NB4 (cell line): ENCODE measurements around the gene EIPR1.

Experiments used
- DNase-seq: peaks from one replicate; pipeline ENCODE4 v3.0.0; 2010; ENCODE audit warnings: low read depth
- H3K4me3 ChIP-seq: one replicate; pipeline ENCODE4 v1.5.1; 2011; ENCODE audit warnings: mild to moderate bottlenecking, low read depth, low read length, moderate library complexity
- MYC ChIP-seq: IDR thresholded peaks from 2 replicates; pipeline ENCODE4 v1.6.1; 2011; ENCODE audit warnings: low read depth, low read length
- POLR2A ChIP-seq: IDR thresholded peaks from 2 replicates; pipeline ENCODE4 v1.6.1; 2011; ENCODE audit warnings: mild to moderate bottlenecking; ENCODE audit not compliant: insufficient read length; ENCODE audit errors: extremely low read depth
- TF ChIP-seq, protein P1 (sequence below): IDR thresholded peaks from one replicate; pipeline ENCODE4 v1.5.1; 2012; ENCODE audit warnings: low read depth, low read length
- TF ChIP-seq, protein P2 (sequence below): IDR thresholded peaks from 2 replicates; pipeline ENCODE4 v1.6.1; 2011; ENCODE audit warnings: low read depth, low read length

Gene EIPR1

DNA sequence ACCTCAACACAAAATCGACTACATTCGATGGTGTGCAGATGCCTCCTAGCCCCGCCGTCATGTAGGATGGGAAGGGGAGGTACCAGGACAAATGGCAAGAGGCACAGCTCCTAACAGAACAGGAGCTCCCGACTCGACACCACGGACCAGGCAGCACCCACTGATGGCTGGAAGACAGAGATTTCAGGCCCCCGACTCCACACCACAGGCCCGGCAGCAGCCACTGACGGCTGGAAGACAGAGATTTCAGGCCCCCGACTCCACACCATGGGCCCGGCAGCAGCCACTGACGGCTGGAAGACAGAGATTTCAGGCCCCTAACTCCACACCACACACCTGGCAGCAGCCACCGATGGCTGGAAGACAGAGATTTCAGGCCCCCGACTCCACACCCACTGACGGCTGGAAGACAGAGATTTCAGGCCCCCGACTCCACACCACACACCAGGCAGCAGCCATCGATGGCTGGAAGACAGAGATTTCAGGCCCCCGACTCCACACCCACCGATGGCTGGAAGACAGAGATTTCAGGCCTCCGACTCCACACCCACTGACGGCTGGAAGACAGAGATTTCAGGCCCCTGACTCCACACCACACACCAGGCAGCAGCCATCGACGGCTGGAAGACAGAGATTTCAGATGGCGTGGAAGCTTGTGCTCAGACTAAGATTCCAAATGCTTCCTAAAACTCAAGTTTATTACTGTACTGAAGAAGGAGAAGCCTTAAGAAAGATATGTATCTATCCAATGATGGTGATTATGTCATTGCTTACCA lies 135.5 kb downstream of the EIPR1 start:
- no peak for DNase-seq
- TF ChIP-seq MYC (no peak), POLR2A (no peak)
- TF ChIP-seq, protein P1, sequence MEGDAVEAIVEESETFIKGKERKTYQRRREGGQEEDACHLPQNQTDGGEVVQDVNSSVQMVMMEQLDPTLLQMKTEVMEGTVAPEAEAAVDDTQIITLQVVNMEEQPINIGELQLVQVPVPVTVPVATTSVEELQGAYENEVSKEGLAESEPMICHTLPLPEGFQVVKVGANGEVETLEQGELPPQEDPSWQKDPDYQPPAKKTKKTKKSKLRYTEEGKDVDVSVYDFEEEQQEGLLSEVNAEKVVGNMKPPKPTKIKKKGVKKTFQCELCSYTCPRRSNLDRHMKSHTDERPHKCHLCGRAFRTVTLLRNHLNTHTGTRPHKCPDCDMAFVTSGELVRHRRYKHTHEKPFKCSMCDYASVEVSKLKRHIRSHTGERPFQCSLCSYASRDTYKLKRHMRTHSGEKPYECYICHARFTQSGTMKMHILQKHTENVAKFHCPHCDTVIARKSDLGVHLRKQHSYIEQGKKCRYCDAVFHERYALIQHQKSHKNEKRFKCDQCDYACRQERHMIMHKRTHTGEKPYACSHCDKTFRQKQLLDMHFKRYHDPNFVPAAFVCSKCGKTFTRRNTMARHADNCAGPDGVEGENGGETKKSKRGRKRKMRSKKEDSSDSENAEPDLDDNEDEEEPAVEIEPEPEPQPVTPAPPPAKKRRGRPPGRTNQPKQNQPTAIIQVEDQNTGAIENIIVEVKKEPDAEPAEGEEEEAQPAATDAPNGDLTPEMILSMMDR: no peak
- TF ChIP-seq, protein P2, sequence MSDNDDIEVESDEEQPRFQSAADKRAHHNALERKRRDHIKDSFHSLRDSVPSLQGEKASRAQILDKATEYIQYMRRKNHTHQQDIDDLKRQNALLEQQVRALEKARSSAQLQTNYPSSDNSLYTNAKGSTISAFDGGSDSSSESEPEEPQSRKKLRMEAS: no peak
- H3K4me3 ChIP-seq: no peak overlapping the region

DNA sequence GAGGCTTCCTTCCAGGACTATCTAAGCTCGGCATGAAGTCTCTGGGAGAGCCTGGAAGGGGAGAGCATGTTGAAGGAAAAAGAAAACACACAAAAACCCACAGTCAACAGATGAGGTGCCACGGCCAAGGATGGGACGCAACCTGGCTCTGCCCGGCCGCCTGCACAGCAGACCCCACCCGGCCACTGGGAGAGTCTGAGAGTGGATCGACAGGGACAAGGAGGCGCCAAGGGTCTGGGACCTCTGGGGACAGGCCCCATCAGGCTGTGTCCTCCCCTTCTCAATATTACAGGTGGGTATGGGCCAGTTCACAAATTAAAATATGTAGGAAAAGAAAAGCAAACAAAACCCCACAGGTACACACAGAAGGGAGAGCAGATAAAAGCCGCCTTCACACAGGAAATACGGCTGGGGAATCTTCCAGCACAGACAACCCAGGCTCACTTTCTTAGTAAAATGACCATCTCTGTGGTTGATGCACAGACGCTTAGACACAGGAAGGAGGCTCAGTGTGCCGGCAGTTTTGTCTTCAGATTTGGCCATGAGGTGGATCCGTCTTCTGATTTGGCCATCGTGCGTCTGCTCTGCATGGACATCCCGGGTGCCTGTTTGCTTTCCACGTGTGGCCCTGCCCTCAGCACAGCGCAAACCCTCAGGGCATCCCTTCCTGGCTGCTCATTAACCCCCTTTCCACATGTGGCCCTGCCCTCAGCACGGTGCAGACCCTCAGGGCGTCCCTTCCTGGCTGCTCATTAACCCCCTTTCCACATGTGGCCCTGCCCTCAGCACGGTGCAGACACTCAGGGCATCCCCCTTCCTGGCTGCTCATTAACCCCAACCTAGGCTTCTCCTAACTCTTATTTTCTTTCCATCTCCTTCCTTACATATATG lies 138.4 kb downstream of the EIPR1 start:
- no peak overlapping the region for H3K4me3 ChIP-seq
- TF ChIP-seq, protein P2: no peak
- no peak for TF ChIP-seq MYC
- TF ChIP-seq, protein P1: no peak
- no peak for TF ChIP-seq POLR2A
- no peak for DNase-seq

DNA sequence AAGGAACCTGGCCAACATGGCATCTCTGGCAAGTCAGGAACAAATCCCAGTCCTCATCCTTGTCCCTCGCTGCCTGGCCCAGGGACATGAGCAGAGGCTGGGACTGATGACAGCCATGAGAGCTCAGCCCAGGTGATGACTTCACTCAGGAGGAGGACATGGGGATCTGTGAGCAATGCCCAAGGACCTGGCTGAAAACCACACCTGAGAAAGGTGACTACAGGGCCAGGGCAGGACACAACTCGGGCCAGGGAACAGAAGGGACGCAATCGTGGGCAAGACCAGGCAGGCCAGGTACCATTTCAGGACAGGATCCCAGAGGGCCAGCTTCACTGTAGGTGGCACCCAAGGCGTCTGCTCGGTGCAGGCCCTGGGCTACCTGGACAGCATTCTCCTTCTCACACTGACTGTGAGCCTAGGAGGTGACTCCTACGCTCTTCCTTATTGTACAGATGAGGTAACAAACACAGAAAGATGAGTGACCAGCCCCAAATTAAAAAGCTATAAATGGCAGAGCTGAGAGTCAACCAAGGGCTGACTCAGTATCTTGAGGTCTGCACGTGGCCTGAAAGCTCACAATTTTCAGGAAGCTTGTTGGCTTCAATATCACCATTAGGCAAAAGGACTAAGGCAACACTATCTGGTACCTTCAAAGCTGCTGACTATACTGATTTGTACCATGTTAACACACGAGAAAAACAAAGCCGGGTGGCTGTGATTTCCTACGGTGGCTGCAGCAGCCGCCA lies 141.1 kb downstream of the EIPR1 start:
- no peak for TF ChIP-seq MYC
- TF ChIP-seq, protein P2: no peak
- TF ChIP-seq, protein P1: no peak
- TF ChIP-seq POLR2A: no peak
- no peak overlapping the region for H3K4me3 ChIP-seq
- DNase-seq: peak; percentile 12

DNA sequence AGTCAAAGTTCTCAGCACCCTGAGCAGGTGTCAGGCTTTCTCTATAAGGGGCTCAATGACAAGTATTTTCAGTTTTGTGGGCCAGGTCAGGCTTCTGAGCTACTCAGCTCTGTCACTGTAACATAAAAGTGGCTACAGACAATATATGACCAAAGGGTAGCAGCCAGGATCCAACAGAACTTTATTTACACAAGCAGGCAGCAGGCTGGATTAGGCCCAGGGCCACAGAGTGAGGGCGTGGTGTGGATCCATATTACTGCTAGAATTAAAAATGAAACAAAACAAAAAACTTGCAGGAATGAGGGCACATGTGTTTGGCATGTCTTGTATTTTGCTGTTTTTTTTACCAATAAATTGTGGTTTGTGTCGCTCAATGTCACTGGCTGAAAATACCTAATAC lies 143.7 kb downstream of the EIPR1 start:
- H3K4me3 ChIP-seq: no peak overlapping the region
- DNase-seq: no peak
- TF ChIP-seq, protein P2: no peak
- TF ChIP-seq, protein P1: no peak
- TF ChIP-seq POLR2A (no peak), MYC (no peak)

DNA sequence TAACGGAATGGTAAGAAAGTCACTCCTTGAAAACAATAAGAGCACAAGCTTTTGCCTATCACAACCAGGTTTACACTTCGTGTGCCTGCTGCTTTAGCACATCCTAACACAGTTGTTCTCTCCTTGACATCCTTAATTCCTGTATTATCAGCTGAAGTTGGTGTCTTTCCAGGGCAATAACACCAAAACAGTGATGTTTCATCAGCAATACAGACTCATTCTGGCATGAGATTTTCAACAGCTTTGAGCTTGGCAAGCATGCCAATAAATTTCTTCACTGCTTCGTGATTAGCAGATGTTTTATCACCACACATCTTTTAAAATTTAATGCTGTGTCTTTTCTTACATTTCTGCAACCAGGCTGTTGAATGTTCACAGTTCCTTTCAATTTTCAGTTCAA lies 148.4 kb downstream of the EIPR1 start:
- DNase-seq: no peak
- TF ChIP-seq, protein P2: no peak
- TF ChIP-seq MYC (no peak), POLR2A (no peak)
- TF ChIP-seq, protein P1: no peak
- no peak overlapping the region for H3K4me3 ChIP-seq
